ENCODE data around the gene HARBI1.
A peak's percentile ranks its signal among the peaks of the same experiment; 100 is the strongest.

Gene HARBI1

DNA sequence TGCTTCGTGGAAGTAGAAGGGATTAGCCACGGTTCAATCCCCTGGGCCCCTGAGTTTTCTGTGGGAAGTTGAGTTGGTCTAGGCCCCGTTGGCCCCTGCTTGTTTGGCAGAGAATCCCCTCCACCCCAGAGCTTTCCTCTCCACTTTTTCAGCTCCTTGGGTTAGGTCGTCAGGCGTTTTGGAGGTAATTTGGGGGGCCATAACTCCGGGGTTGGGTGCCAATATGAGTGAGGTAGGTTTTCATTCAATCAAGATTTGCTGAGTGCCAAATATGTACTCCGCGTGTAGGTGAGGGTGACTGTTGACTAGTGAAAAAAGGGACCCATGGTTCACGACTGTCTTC lies 916 bp upstream of the HARBI1 start:
- Histone ChIP-seq H3K4me3 (peak overlapping the region; percentile 84 to 86), H3K9me3 (no peaks in the 10 kb centered on the region), H3K27ac (peak overlapping the region; percentile 90 to 91), H3K4me1 (peaks cover 0 to 50% (median 26%) of the 10 kb centered on the region in 4 donors), H3K36me3 (peaks cover 0 to 30% (median 16%) of the 10 kb centered on the region in 3 donors), H3K27me3 (no peaks in the 10 kb centered on the region)
- intact Hi-C loops (cut with DNase I; ENCODE audit: low total_unique reads) = loop anchor here (10.0 kb wide), 2 partner anchors 97 to 223 kb away; partner anchors contain the start of genes CHRM4 and F2
- TF ChIP-seq, protein P1, sequence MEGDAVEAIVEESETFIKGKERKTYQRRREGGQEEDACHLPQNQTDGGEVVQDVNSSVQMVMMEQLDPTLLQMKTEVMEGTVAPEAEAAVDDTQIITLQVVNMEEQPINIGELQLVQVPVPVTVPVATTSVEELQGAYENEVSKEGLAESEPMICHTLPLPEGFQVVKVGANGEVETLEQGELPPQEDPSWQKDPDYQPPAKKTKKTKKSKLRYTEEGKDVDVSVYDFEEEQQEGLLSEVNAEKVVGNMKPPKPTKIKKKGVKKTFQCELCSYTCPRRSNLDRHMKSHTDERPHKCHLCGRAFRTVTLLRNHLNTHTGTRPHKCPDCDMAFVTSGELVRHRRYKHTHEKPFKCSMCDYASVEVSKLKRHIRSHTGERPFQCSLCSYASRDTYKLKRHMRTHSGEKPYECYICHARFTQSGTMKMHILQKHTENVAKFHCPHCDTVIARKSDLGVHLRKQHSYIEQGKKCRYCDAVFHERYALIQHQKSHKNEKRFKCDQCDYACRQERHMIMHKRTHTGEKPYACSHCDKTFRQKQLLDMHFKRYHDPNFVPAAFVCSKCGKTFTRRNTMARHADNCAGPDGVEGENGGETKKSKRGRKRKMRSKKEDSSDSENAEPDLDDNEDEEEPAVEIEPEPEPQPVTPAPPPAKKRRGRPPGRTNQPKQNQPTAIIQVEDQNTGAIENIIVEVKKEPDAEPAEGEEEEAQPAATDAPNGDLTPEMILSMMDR (IDR thresholded peaks at IDR 0.05) = no peak
- DNase-seq = no peak

DNA sequence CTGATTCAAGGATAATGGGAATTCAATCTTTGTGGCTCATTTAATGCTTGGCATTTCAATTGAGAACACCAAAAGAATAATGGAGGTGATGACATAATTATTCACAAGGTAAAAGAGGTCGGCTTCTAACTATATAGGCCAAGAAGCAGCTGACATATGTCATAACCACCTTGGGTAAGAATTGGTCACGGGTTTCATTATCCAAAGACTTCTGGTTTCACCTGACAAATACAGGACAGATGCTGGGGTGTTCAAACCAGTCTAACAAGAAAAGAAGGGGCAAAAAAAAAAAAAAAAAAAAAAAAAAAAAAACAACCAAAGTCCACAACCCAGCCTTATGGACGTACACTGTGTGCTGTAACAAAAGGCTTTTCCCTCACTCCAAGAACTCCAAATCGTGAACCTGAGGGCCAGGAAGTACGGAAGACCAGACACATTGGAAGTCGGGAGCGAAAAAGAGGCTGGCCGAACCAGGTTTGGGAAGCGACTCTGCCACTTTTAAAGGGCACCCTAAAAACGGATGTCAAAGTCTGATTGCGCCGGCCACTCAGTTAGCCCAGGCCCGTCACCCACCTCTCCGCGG lies 385 bp downstream of the HARBI1 start:
- no peaks in the 10 kb centered on the region for H3K27me3 ChIP-seq
- TF ChIP-seq, protein P1 (IDR thresholded peaks at IDR 0.05) = no peak
- H3K36me3 ChIP-seq = peaks cover 0 to 19% (median 12%) of the 10 kb centered on the region in 3 donors
- no peak for DNase-seq
- intact Hi-C loops (cut with DNase I; ENCODE audit: low total_unique reads) = loop anchor here (10.0 kb wide), 2 partner anchors 98 to 222 kb away; partner anchors contain the start of genes CHRM4 and F2
- H3K4me3 ChIP-seq = peak overlapping the region; percentile 84 to 86
- H3K4me1 ChIP-seq = peaks cover 0 to 50% (median 26%) of the 10 kb centered on the region in 4 donors
- H3K9me3 ChIP-seq = no peaks in the 10 kb centered on the region
- H3K27ac ChIP-seq = peak overlapping the region; percentile 90 to 91

DNA sequence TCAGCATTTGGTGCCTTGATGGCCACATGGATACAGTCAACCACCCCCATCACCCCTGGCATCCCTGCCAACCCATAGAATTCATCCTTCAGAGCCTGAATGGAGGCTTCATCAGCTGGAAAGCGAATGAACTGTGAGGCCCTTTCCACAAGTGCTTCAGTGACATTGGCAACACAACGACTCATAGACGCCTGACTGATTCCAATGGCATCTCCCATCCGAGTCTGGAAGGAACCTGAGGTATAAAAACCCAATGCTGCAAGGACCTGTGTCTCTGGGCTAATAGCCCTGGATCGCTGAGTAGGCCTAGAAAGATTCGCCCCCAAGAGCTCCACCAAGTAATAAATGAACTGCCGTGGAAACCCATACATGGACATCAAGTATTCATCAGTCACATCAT lies 1.3 kb downstream of the HARBI1 start:
- no peak overlapping the region for H3K27ac ChIP-seq
- H3K9me3 ChIP-seq = no peaks in the 10 kb centered on the region
- H3K4me1 ChIP-seq = peaks cover 0 to 50% (median 24%) of the 10 kb centered on the region in 4 donors
- H3K36me3 ChIP-seq = peaks cover 0 to 11% (median 5%) of the 10 kb centered on the region in 3 donors
- no peaks in the 10 kb centered on the region for H3K27me3 ChIP-seq
- H3K4me3 ChIP-seq = no peak overlapping the region
- intact Hi-C loops (cut with DNase I; ENCODE audit: low total_unique reads) = loop anchor here (10.0 kb wide), 2 partner anchors 99 to 221 kb away; partner anchors contain the start of genes CHRM4 and F2
- no peak for DNase-seq
- TF ChIP-seq, protein P1 (IDR thresholded peaks at IDR 0.05) = no peak

DNA sequence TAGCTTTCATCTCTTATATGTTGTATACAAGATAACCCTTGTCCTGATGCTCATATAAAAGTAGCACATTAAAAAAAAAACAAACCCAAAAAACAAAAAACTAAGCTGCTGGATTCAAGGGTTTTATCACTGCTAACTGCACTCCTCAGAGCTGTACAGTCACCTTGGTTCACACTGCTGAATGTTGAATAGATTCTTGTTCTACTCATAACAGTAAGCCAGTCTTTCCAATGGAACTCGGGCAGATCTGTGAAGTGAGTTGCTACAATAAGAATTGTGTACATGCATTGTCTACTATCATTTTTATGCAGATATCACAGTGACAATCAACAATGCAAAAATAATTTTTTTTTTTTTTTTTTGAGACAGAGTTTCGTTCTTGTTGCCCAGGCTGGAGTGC lies 4.7 kb downstream of the HARBI1 start:
- Histone ChIP-seq H3K36me3 (no peaks in the 10 kb centered on the region), H3K4me3 (no peak overlapping the region), H3K27ac (no peak overlapping the region), H3K4me1 (peaks cover 0 to 20% (median 6%) of the 10 kb centered on the region in 4 donors), H3K9me3 (no peaks in the 10 kb centered on the region), H3K27me3 (no peaks in the 10 kb centered on the region)
- intact Hi-C loops (cut with DNase I; ENCODE audit: low total_unique reads) = loop anchor here (10.0 kb wide), 2 partner anchors 102 to 218 kb away; partner anchors contain the start of genes CHRM4 and F2
- no peak for DNase-seq
- TF ChIP-seq, protein P1 (IDR thresholded peaks at IDR 0.05) = no peak

DNA sequence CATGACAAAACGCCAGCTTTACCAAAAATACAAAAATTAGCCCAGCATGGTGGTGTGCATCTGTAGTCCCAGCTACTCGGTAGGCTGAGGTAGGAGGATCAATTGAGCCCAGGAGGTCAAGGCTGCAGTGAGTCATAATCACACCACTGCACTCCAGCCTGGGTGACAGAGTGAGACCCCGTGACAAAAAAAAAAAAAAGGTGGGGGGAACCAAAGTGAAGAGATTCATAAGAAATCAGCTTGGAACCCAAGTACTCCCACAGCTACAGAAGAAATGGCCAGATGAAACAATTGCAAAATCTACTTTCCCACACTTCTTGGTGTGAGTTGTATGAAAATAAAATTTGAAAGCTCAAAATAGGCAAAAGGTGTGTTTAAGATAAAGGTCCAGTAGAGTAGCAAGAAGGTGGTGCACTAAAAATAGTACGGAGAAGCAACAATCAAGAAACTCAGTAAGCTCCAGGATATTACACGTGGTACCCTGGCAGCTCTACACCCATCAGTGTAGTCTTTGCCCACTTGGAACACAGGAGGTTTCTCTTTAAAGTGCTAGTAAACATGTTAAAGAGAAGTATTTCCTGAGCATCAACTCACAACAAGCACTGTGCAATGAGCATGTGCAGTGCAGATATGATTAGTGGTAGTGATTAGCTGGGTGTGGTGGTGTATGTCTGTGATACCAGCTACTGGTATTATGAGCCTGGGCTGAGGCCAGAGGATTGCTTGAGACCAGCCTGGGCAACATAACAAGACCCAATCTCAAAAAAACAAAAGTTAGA lies 5.3 kb downstream of the HARBI1 start:
- no peak overlapping the region for H3K27ac ChIP-seq
- TF ChIP-seq, protein P1 (IDR thresholded peaks at IDR 0.05) = no peak
- no peaks in the 10 kb centered on the region for H3K27me3 ChIP-seq
- no peaks in the 10 kb centered on the region for H3K36me3 ChIP-seq
- no peak for DNase-seq
- intact Hi-C loops (cut with DNase I; ENCODE audit: low total_unique reads) = loop anchor here (10.0 kb wide), 2 partner anchors 103 to 217 kb away; partner anchors contain the start of genes CHRM4 and F2
- H3K4me3 ChIP-seq = no peak overlapping the region
- H3K9me3 ChIP-seq = no peaks in the 10 kb centered on the region
- peaks cover 0 to 20% (median 6%) of the 10 kb centered on the region in 4 donors for H3K4me1 ChIP-seq

Data from tibial artery (tissue), 4 donors.